Motor neuron (in vitro differentiated cells): ENCODE measurements around the gene BMP8A. TPM values are rescaled to one million over a fixed set of nuclear protein-coding genes. Genes with fewer than 3 reads are reported as not detected.

ENCODE experiments used
- ATAC-seq, 8 experiments: fragments of 200-7000 bp; cut with Tn5 transposase; replicated peaks in 6 of 8; 2 replicates each; pipeline ENCODE4 v1.8.0; 2021; ENCODE audit warnings: mild to moderate bottlenecking in 8 of 8, moderate library complexity in 8 of 8
- H3K27ac ChIP-seq, 2 donors: fragments of 250-450 bp; sonication (Bioruptor Pico); 2 replicates each; pipeline ENCODE4 v1.9.0; 2021; ENCODE audit warnings: antibody characterized with exemption in 2 of 2, mild to moderate bottlenecking in 2 of 2, moderate library complexity in 1 of 2
- H3K4me1 ChIP-seq, 2 donors: fragments of 250-450 bp; sonication (Bioruptor Pico); replicated peaks in 1 of 2; 2 replicates each; pipeline ENCODE4 v1.6.1; 2021; ENCODE audit warnings: antibody characterized with exemption in 2 of 2, mild to moderate bottlenecking in 2 of 2, moderate library complexity in 1 of 2
- H3K4me3 ChIP-seq, 5 donors: fragments of 250-450 bp; sonication (Bioruptor Pico); 2 replicates each; pipeline ENCODE4 v1.9.0; 2021; ENCODE audit warnings: antibody characterized with exemption in 5 of 5, mild to moderate bottlenecking in 5 of 5, moderate library complexity in 4 of 5
- WGBS, 10 experiments: fragments of 450-650 bp; shearing (Covaris generic); methylation state at CpG; one replicate each; pipeline ENCODE4 v1.0.0; 2022; 5-methylcytosine and 5-hydroxymethylcytosine counted together
- in situ Hi-C, 9 experiments: fragments of 400-800 bp; cut with MboI; loops; one replicate each; pipeline ENCODE4 v1.15.0; 2021; ENCODE audit warnings: low sequenced_read_pairs in 9 of 9, low pct_unique_long_range_greater_than_20kb in 2 of 9; ENCODE audit not compliant: unreplicated experiment in 9 of 9
- total RNA-seq, 8 experiments: library from RNA; unstranded; fragments of 300-600 nt; gene quantifications; 2 replicates each; pipeline versions ENCODE4 v1.2.3 to v1.2.4, GENCODE V29; 2022

BMP8A gene
- total RNA-seq, 8 experiments from 2014 or later, result 0.16 to 0.43 (median 0.22) TPM; not detected in 4

DNA sequence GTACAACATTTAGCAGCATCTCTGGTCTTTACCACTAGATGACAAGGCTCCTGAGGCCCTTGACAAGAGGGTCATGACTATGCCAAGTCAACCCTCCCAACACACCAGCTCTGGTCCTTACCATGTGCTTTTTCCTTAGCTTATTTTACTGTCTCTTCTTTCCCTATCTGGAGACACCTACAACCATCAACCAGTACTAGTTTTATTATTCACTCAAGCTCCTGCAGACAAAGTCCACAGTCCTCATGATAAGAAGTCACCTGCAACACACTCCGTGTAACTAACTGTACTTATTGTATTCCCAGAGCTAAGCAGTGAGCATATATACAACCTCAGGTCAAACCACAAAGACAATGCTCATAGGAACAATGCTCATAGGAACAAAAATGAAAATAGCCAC lies 69.8 kb downstream of the BMP8A start:
- 94 to 100% (median 100%) methylated on average over 1 of the region's 1 CpG; no CpG with 5 or more reads in 4 of the 10 experiments for WGBS, 10 experiments
- H3K27ac ChIP-seq, result no peak overlapping the region
- H3K4me1 ChIP-seq, result peaks cover 0 to 2% of the 10 kb centered on the region in 2 donors
- no peak overlapping the region for H3K4me3 ChIP-seq
- ATAC-seq, result no peak
- in situ Hi-C loops, result loop anchor here in 1 of 9 experiments (25.0 kb wide), 1 partner anchor 99 kb away; no protein-coding TSS in a partner anchor

DNA sequence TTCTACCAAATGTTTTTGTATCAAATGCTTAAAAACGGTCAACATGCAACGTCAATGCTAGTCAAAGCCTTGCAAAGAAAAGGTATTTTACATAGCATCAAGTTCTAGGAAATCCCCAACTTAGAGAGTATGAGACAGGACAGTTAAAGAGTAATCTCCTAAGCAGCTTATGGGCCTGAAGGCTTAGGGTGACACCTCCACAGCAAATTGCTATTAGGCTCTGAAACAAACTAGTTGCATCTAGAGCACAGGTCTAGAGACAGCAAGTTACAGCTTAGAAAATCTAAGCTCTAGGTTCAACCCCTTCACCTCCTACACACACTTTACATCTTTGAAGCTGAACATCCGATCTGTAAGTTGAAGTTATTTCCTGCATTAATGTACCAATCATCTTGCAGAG lies 71.5 kb downstream of the BMP8A start:
- no peak overlapping the region for H3K27ac ChIP-seq
- no peak for ATAC-seq
- H3K4me1 ChIP-seq, result peaks cover 0 to 2% of the 10 kb centered on the region in 2 donors
- H3K4me3 ChIP-seq, result no peak overlapping the region
- in situ Hi-C loops, result loop anchor here in 1 of 9 experiments (25.0 kb wide), 1 partner anchor 101 kb away; no protein-coding TSS in a partner anchor
- 25 to 100% (median 94%) methylated on average over 1 to 3 of the region's 3 CpGs; no CpG with 5 or more reads in 1 of the 10 experiments for WGBS, 10 experiments

DNA sequence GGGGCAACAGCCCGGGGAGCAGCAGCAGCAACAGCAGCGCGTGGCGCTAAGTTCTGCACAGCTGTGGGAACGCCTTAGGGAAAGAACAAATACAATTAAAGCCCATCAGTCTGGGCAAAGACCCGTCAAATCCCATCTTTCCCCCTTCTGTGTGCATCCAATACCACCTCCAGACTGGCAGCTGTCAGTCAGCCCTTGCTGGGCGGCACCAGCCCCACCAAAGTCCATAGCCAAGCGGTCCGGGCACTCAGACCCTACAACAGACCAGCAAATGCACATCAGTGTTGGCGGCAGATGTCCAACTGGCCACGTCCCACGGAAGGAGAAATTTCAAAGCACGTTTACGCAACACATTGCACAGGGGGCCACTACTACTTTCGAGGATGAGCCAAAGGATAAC lies 72.2 kb downstream of the BMP8A start:
- Histone ChIP-seq H3K27ac (no peak overlapping the region), H3K4me1 (peaks cover 0 to 2% of the 10 kb centered on the region in 2 donors), H3K4me3 (no peak overlapping the region)
- no peak for ATAC-seq
- in situ Hi-C loops, result loop anchor here in 1 of 9 experiments (25.0 kb wide), 1 partner anchor 101 kb away; no protein-coding TSS in a partner anchor
- WGBS, 10 experiments, result 80 to 100% (median 95%) methylated on average over 1 to 14 of the region's 15 CpGs; no CpG with 5 or more reads in 2 of the 10 experiments

DNA sequence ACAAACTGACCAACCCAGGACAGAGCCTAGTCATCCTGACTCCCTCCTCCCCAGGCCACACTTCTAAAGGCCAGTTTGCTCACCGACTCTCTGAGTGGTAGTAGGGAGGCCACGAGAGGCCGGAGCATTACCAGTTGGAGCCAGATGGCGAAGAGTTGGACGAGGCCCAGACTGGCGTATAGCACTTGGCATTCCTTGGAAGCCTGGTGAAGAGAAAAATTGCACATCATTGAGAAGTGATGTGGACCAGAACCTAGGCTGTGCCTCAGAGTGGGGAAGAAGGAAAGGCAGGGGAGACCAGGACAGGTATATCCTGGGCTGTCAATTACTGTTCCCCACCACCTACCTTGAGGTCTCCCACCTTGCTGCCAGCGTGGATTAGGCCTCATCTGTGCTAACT lies 72.9 kb downstream of the BMP8A start:
- in situ Hi-C loops, result loop anchor here in 1 of 9 experiments (25.0 kb wide), 1 partner anchor 102 kb away; no protein-coding TSS in a partner anchor
- Histone ChIP-seq H3K4me1 (peaks cover 0 to 2% of the 10 kb centered on the region in 2 donors), H3K4me3 (no peak overlapping the region), H3K27ac (no peak overlapping the region)
- ATAC-seq, result no peak
- WGBS, 10 experiments, result 80 to 100% (median 97%) methylated on average over 1 to 7 of the region's 7 CpGs; no CpG with 5 or more reads in 6 of the 10 experiments

DNA sequence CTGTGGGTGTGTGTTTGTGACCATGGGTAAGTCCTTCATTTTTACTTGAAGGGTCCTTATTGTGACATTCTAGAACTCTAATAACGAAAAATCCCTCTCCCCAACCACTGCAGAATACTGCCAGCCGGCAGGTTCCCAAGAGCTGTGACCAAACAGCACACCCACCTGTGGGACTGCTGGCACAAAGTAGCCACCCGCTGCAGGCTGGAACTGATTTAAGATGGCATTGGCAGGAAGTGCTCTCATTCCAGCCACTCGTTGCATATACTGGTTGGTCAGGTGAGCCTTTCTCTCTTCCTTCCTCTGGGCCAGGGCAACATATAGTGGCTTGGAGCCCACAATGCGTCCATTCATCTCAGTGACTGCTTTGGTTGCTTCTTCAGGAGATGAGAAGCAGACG lies 73.5 kb downstream of the BMP8A start:
- in situ Hi-C loops, result loop anchor here in 1 of 9 experiments (25.0 kb wide), 1 partner anchor 103 kb away; no protein-coding TSS in a partner anchor
- Histone ChIP-seq H3K4me3 (no peak overlapping the region), H3K4me1 (no peaks in the 10 kb centered on the region), H3K27ac (no peak overlapping the region)
- no peak for ATAC-seq
- WGBS, 10 experiments, result 83 to 100% (median 98%) methylated on average over 1 to 5 of the region's 6 CpGs; no CpG with 5 or more reads in 2 of the 10 experiments

DNA sequence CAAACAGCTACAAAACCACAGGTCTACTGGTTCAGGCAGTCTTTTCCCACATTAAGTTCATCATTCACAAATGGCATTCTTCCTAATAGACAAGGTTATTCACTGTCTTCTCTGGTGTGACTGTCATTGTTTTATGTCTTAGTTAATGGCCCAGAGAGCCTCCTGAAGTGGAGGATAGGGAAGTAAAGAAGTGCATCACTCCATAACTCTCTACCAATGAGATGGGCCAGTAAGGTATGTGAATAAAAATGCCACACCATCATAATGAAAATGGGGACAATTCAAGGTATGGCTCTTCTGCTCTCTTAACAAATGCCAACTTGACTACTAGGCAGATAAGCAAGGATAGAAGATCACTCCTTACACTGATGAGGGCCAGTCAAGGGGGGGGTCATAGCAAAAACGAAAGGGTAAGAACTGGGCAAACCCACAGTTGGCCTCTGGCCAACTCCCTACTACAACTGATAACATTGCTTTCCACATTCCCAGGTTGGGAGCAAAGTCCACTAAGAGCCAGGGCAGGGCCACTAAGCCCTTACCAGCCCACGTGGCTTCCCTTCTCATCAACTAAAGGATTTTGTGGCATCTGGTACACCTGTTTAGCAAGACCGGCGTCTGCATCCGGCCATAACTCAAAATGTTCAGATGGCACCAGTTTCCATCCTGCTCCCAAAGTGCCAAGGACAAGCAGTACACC lies 75.2 kb downstream of the BMP8A start:
- no peak overlapping the region for H3K27ac ChIP-seq
- in situ Hi-C loops, result loop anchor here in 1 of 9 experiments (25.0 kb wide), 1 partner anchor 104 kb away; no protein-coding TSS in a partner anchor
- no peak for ATAC-seq
- 72 to 100% (median 96%) methylated on average over 1 to 5 of the region's 5 CpGs; no CpG with 5 or more reads in 3 of the 10 experiments for WGBS, 10 experiments
- no peaks in the 10 kb centered on the region for H3K4me1 ChIP-seq
- H3K4me3 ChIP-seq, result no peak overlapping the region

DNA sequence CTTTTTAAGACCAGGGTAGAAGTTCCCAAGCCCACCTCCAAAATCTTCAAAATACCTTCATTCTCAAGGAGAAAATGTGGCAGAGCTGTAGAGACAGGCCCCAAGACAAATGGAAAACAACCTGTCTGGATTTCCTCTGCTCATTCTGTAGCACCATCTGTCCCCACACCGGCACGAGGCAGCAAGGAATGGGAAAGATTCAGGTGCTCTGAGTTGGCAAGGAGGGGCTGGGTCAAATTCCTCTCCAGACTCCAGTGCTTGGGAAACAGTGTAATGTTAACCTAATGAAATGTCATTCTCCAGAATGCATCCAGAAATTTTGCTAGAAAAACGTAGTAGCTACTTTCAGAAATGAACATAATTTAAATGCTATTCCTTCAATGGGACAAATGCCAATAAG lies 75.9 kb downstream of the BMP8A start:
- Histone ChIP-seq H3K4me3 (no peak overlapping the region), H3K4me1 (peaks cover 0 to under 1% of the 10 kb centered on the region in 2 donors), H3K27ac (no peak overlapping the region)
- no peak for ATAC-seq
- WGBS, 10 experiments, result 80 to 100% (median 95%) methylated on average over 1 to 3 of the region's 3 CpGs; no CpG with 5 or more reads in 1 of the 10 experiments
- in situ Hi-C loops, result loop anchor here in 1 of 9 experiments (25.0 kb wide), 1 partner anchor 105 kb away; no protein-coding TSS in a partner anchor

DNA sequence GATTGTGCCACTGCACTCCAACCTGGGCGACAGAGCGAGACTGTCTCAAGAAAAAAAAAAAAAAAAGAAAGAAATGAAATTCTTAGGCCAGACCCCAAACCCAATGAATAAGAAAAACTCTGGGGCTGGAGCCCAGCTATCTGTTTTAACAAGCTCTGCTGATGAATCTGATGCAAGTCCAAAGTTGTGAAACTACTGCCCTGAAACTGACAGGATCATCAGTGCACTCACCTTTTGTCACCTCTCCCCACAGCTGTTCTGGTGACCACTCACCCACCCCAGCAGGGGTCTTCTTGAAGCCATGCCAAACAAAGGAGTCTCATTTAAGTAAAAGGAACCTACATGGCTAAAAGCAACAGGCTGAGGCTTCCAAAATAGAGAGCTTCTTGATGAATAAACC lies 76.8 kb downstream of the BMP8A start:
- ATAC-seq, result no peak
- Histone ChIP-seq H3K4me1 (peaks cover 5 to 9% of the 10 kb centered on the region in 2 donors), H3K27ac (no peak overlapping the region), H3K4me3 (no peak overlapping the region)
- in situ Hi-C loops, result loop anchor here in 1 of 9 experiments (25.0 kb wide), 1 partner anchor 106 kb away; no protein-coding TSS in a partner anchor
- 87 to 100% (median 100%) methylated on average over 1 to 2 of the region's 2 CpGs; no CpG with 5 or more reads in 7 of the 10 experiments for WGBS, 10 experiments

DNA sequence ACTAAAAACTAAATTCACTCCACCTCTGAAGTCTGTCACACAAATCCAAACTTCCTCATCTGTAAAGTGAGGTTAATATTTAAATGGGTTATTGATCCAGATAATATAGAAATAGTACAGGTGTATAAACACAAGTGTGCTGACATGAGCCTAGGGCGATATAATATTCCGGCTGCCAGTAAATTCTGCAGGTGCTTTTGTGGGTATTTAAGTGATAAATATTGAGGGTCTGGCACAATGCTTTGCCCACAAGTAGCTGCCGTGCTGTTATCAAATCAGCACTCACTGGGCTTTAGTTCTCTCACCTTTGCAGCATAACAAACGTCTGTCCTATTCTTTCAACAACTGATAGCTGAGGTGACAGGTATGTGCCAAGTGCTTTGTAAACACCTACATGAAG lies 77.6 kb downstream of the BMP8A start:
- no peak for ATAC-seq
- no peak overlapping the region for H3K27ac ChIP-seq
- 56 to 100% (median 98%) methylated on average over 1 to 4 of the region's 4 CpGs for WGBS, 10 experiments
- no peak overlapping the region for H3K4me3 ChIP-seq
- in situ Hi-C loops, result loop anchor here in 1 of 9 experiments (25.0 kb wide), 1 partner anchor 107 kb away; no protein-coding TSS in a partner anchor
- peaks cover 13 to 18% of the 10 kb centered on the region in 2 donors for H3K4me1 ChIP-seq

DNA sequence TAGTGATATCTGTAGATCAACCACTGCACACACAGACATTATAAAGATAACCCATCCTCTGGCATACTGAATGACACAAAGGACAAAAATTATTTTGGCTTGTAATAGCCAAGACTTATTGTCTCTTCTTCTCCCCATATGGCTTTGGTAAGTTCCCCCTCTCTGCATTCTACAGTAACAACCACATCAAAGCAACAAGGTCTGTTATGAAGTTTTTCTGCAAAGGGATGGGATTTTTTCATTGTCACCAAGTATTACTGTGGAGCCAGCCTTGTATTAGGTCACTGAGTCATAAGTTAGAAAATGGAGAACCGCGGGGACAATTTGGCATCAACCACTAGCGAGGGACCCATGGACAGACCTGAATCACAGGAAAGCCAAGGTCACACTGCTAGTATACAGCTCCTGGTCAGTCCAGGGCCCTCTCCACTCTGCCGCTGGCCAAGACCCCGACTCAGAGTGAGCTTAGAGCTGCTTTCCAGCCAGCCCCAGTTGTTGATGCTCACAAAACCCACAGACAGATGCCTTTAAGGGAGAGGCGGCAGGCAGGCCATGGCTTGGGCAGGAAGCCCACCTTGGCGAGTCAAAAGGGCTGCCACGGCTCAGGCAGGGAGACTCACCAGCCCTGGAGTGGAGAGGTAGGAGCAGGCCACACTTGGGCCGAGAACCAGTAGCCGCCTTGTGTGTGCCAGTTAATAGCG lies 79.2 kb downstream of the BMP8A start:
- 89 to 100% (median 99%) methylated on average over 1 to 10 of the region's 11 CpGs; no CpG with 5 or more reads in 2 of the 10 experiments for WGBS, 10 experiments
- ATAC-seq, result no peak
- in situ Hi-C loops, result loop anchor here in 1 of 9 experiments (25.0 kb wide), 1 partner anchor 108 kb away; no protein-coding TSS in a partner anchor

DNA sequence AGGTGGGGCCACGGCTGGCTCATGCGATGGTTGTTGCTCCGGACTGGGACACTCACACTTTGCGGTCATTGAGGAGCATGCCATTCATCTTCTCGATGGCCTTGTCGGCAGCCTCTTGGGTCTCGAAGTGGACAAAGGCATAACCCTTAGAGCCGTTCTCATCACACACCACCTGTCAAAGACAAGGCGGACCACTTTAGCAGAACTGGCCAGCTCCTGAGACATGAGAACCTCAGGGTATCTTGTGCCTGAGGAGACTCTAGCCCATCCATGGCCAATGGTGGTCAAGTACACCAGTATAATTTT lies 79.7 kb downstream of the BMP8A start:
- Histone ChIP-seq H3K4me1 (peaks cover 25 to 29% of the 10 kb centered on the region in 2 donors), H3K4me3 (no peak overlapping the region), H3K27ac (no peak overlapping the region)
- 87 to 100% (median 94%) methylated on average over 1 to 7 of the region's 9 CpGs; no CpG with 5 or more reads in 5 of the 10 experiments for WGBS, 10 experiments
- no peak for ATAC-seq
- in situ Hi-C loops, result loop anchor here in 1 of 9 experiments (25.0 kb wide), 1 partner anchor 109 kb away; no protein-coding TSS in a partner anchor

More for the DNA sequence above, 79.2 kb downstream of the BMP8A start:
- no peak overlapping the region for H3K27ac ChIP-seq
- H3K4me3 ChIP-seq, result no peak overlapping the region
- peaks cover 25 to 29% of the 10 kb centered on the region in 2 donors for H3K4me1 ChIP-seq

DNA sequence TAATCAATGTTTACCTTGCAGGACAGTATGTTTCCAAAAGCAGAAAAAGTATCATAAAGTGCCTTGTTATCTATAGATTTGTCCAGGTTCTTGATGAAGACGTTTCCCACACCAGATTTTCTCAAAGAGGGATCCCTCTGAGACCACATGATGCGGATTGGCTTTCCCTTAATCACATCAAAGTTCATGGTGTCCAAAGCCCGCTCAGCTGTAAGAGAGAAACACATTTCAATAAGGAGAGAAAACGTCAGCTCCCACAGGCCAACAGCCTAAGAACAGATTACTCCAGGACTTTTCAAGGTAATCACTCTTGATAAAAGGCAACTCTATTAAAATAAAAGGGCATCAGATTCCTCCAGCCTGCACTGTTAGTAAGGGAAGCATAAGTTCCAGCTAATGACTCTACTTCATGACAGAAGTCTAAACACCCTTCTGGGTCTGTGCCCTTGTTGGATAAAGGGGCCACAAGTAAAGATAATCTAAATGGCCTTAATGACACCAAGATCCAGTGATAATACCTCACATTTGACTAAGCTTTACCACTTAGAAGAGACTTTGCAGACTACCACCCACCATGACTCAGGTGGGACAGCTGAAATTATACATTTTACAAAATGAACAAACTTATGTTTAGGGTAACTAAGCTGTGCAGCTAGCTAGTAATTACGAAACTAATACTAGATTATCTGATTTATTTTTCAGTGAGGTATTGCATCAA lies 81.1 kb downstream of the BMP8A start:
- 52 to 94% (median 79%) methylated on average over 2 to 5 of the region's 5 CpGs for WGBS, 10 experiments
- Histone ChIP-seq H3K27ac (no peak overlapping the region), H3K4me3 (no peak overlapping the region), H3K4me1 (peaks cover 25 to 29% of the 10 kb centered on the region in 2 donors)
- in situ Hi-C loops, result loop anchor here in 1 of 9 experiments (25.0 kb wide), 1 partner anchor 110 kb away; no protein-coding TSS in a partner anchor
- ATAC-seq, result no peak
